ENCODE measurements around the gene ERCC6L2. TPM values are rescaled to one million over a fixed set of nuclear protein-coding genes. Genes with fewer than 3 reads are reported as not detected.
A peak's percentile ranks its signal among the peaks of the same experiment; 100 is the strongest.

ERCC6L2 gene
- polyA plus RNA-seq, 4 donors = 4.9 to 27.5 (median 9.3) TPM

DNA sequence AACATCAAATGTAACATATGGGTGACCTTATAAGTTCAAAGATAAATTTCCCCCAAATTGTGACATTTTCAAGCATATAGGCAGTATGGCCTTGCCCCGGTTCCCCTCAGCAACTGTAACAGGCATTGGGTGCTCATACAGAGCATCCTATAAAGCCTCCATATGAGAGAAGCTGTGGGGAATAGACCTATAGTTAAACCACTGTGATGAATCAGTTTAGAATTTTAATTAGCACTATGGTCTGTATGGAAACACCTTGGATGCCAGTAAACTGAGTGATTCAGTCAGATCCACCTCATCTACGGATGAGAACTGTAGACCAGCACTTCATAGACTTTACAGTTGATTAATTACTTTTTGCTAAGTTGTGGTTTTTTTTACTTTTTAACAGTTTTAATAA, 79.4 kb downstream of the ERCC6L2 start:
- H3K36me3 ChIP-seq (ENCODE audit: control insufficient read depth in 3 of 3, insufficient read depth in 2 of 3, low read depth in 1 of 3, low read length in 3 of 3) = peaks cover 3 to 4% (median 3%) of the 10 kb centered on the region in 3 donors
- H3K27me3 ChIP-seq (ENCODE audit: control insufficient read depth in 3 of 3, insufficient read depth in 3 of 3, low read length in 3 of 3) = no peaks in the 10 kb centered on the region
- H3K9me3 ChIP-seq (ENCODE audit: control insufficient read depth in 2 of 2, insufficient read depth in 1 of 2, low read depth in 1 of 2, low read length in 1 of 2) = peaks cover 0 to 8% of the 10 kb centered on the region in 2 donors
- H3K4me3 ChIP-seq (ENCODE audit: low read depth in 1 of 3, low read length in 3 of 3) = no peak overlapping the region
- no peaks in the 10 kb centered on the region for H3K4me1 ChIP-seq (ENCODE audit: control insufficient read depth in 3 of 3, insufficient read depth in 2 of 3, low read depth in 1 of 3, low read length in 2 of 3)
- no peak overlapping the region for H3K27ac ChIP-seq (ENCODE audit: low read depth in 1 of 3, low read length in 2 of 3)
- WGBS, 3 donors = 82 to 94% (median 85%) methylated on average over 2 of the region's 2 CpGs
- DNase-seq = no peak
- no peak for FAIRE-seq

DNA sequence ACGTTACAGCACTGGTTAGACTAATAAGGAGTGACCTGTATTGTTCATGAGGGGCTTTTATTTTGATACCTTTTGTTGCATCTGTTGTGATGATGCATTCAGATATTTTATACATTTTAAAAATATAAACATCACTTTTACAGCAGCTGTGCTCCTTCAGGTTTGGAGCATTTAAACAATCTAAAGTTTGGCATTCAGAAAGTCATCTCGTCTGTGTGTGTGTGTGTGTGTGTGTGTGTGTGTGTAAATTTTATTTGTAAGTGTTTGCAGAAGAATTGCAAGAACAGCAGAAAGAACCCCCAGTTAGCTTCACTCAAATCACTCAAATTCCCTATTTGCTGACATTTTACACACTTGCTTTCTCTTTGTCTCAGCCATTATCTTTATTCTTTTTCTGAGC, 87.4 kb downstream of the ERCC6L2 start:
- peaks cover 0 to 4% (median 2%) of the 10 kb centered on the region in 3 donors for H3K36me3 ChIP-seq (ENCODE audit: control insufficient read depth in 3 of 3, insufficient read depth in 2 of 3, low read depth in 1 of 3, low read length in 3 of 3)
- WGBS, 3 donors = 66 to 75% (median 66%) methylated on average over 2 of the region's 2 CpGs
- H3K9me3 ChIP-seq (ENCODE audit: control insufficient read depth in 2 of 2, insufficient read depth in 1 of 2, low read depth in 1 of 2, low read length in 1 of 2) = no peaks in the 10 kb centered on the region
- H3K27me3 ChIP-seq (ENCODE audit: control insufficient read depth in 3 of 3, insufficient read depth in 3 of 3, low read length in 3 of 3) = no peaks in the 10 kb centered on the region
- DNase-seq (no peak), FAIRE-seq (no peak)
- H3K27ac ChIP-seq (ENCODE audit: low read depth in 1 of 3, low read length in 2 of 3) = no peak overlapping the region
- no peak overlapping the region for H3K4me3 ChIP-seq (ENCODE audit: low read depth in 1 of 3, low read length in 3 of 3)
- no peaks in the 10 kb centered on the region for H3K4me1 ChIP-seq (ENCODE audit: control insufficient read depth in 3 of 3, insufficient read depth in 2 of 3, low read depth in 1 of 3, low read length in 2 of 3)

DNA sequence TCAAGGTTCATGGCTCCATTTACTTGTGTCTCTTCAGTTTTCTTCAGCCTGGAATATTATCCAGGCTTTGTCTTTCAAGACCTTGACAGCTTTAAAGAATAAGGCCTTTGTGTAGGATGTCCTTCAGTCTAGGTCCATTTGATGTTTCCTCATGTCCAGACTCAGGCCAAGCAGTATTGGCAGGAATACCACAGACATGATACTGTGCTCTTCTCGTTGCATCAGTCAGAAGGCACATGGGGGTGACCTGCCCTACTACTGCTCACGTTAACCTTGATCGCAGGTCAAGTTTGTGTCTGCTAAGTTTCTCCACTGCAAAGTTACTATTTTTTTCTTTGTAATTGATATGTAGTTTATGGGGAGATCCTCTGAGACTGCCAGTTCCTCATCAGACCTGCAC, 88.2 kb downstream of the ERCC6L2 start:
- Histone ChIP-seq H3K9me3 (ENCODE audit: control insufficient read depth in 2 of 2, insufficient read depth in 1 of 2, low read depth in 1 of 2, low read length in 1 of 2) (no peaks in the 10 kb centered on the region), H3K27ac (ENCODE audit: low read depth in 1 of 3, low read length in 2 of 3) (no peak overlapping the region), H3K36me3 (ENCODE audit: control insufficient read depth in 3 of 3, insufficient read depth in 2 of 3, low read depth in 1 of 3, low read length in 3 of 3) (peaks cover 0 to 4% (median 2%) of the 10 kb centered on the region in 3 donors), H3K27me3 (ENCODE audit: control insufficient read depth in 3 of 3, insufficient read depth in 3 of 3, low read length in 3 of 3) (no peaks in the 10 kb centered on the region), H3K4me1 (ENCODE audit: control insufficient read depth in 3 of 3, insufficient read depth in 2 of 3, low read depth in 1 of 3, low read length in 2 of 3) (no peaks in the 10 kb centered on the region), H3K4me3 (ENCODE audit: low read depth in 1 of 3, low read length in 3 of 3) (no peak overlapping the region)
- DNase-seq (no peak), FAIRE-seq (no peak)
- 93 to 97% (median 97%) methylated on average over 3 of the region's 3 CpGs for WGBS, 3 donors

DNA sequence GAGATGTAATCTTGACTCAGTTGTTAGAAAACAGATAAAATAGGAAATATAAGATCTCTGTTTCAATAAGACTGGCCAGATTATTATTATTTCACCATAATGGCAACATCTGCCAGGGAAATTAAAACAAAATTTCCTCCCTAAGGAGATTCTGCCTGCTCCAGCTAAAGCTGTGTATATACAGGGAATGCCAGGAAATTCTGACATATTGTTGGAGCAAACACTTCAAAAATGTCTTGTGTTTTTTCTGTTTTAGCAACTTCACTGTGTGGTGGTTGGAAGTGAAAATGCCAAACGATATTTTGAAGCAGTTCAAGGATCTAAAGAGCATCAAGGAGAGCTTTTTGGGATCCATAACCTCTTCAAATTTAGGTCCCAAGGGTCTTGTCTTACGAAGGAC, 90.8 kb downstream of the ERCC6L2 start:
- DNase-seq (no peak), FAIRE-seq (no peak)
- 64 to 87% (median 81%) methylated on average over 2 of the region's 2 CpGs for WGBS, 3 donors
- peaks cover 0 to 2% (median 1%) of the 10 kb centered on the region in 3 donors for H3K36me3 ChIP-seq (ENCODE audit: control insufficient read depth in 3 of 3, insufficient read depth in 2 of 3, low read depth in 1 of 3, low read length in 3 of 3)
- no peaks in the 10 kb centered on the region for H3K4me1 ChIP-seq (ENCODE audit: control insufficient read depth in 3 of 3, insufficient read depth in 2 of 3, low read depth in 1 of 3, low read length in 2 of 3)
- no peaks in the 10 kb centered on the region for H3K9me3 ChIP-seq (ENCODE audit: control insufficient read depth in 2 of 2, insufficient read depth in 1 of 2, low read depth in 1 of 2, low read length in 1 of 2)
- H3K27me3 ChIP-seq (ENCODE audit: control insufficient read depth in 3 of 3, insufficient read depth in 3 of 3, low read length in 3 of 3) = no peaks in the 10 kb centered on the region
- no peak overlapping the region for H3K4me3 ChIP-seq (ENCODE audit: low read depth in 1 of 3, low read length in 3 of 3)
- no peak overlapping the region for H3K27ac ChIP-seq (ENCODE audit: low read depth in 1 of 3, low read length in 2 of 3)

DNA sequence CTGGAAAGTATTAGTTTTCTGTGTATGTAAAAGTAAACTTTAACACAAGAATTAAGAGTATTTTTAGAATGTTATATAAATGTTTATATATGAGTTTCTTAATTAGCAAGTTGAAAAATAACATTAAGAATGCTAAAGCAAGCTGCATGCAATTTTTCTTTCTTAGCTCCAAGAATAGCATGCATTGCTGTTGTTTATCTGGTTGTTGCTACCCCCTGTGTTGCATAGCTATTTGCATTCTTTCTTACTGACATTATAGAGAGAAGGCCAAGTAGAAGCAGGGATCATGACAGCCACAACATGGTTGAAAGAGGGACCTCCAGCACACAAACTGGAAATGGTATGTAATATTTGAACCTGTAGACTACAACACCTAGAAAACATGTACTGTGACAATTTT, 94.8 kb downstream of the ERCC6L2 start:
- H3K4me1 ChIP-seq (ENCODE audit: control insufficient read depth in 3 of 3, insufficient read depth in 2 of 3, low read depth in 1 of 3, low read length in 2 of 3) = no peaks in the 10 kb centered on the region
- no peak for DNase-seq
- no peak overlapping the region for H3K4me3 ChIP-seq (ENCODE audit: low read depth in 1 of 3, low read length in 3 of 3)
- no peaks in the 10 kb centered on the region for H3K27me3 ChIP-seq (ENCODE audit: control insufficient read depth in 3 of 3, insufficient read depth in 3 of 3, low read length in 3 of 3)
- FAIRE-seq = no peak
- no peaks in the 10 kb centered on the region for H3K9me3 ChIP-seq (ENCODE audit: control insufficient read depth in 2 of 2, insufficient read depth in 1 of 2, low read depth in 1 of 2, low read length in 1 of 2)
- peaks cover 0 to 7% (median 6%) of the 10 kb centered on the region in 3 donors for H3K36me3 ChIP-seq (ENCODE audit: control insufficient read depth in 3 of 3, insufficient read depth in 2 of 3, low read depth in 1 of 3, low read length in 3 of 3)
- H3K27ac ChIP-seq (ENCODE audit: low read depth in 1 of 3, low read length in 2 of 3) = no peak overlapping the region

DNA sequence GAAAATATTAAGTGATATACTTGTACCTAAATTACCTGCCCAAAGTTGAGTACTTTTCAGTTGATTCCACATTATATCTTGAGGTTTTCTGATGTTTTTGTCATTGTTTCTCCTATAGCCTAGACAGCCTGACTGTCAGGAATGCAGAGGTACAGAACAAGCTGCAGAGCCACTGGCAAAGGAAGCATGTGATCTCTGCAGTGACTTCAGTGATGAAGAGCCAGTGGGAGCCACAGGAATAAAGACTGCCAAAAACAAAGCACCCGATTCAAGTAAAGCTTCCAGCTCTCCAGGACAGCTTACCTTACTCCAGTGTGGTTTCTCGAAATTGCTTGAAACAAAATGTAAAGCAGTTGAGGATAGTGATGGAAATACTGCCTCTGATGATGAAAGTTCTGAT, 96.3 kb downstream of the ERCC6L2 start:
- Histone ChIP-seq H3K27ac (ENCODE audit: low read depth in 1 of 3, low read length in 2 of 3) (peak overlapping the region in 1 of 3 donors; percentile 31), H3K27me3 (ENCODE audit: control insufficient read depth in 3 of 3, insufficient read depth in 3 of 3, low read length in 3 of 3) (no peaks in the 10 kb centered on the region), H3K9me3 (ENCODE audit: control insufficient read depth in 2 of 2, insufficient read depth in 1 of 2, low read depth in 1 of 2, low read length in 1 of 2) (no peaks in the 10 kb centered on the region), H3K4me1 (ENCODE audit: control insufficient read depth in 3 of 3, insufficient read depth in 2 of 3, low read depth in 1 of 3, low read length in 2 of 3) (no peaks in the 10 kb centered on the region), H3K36me3 (ENCODE audit: control insufficient read depth in 3 of 3, insufficient read depth in 2 of 3, low read depth in 1 of 3, low read length in 3 of 3) (peaks cover 0 to 7% (median 7%) of the 10 kb centered on the region in 3 donors), H3K4me3 (ENCODE audit: low read depth in 1 of 3, low read length in 3 of 3) (no peak overlapping the region)
- WGBS, 3 donors = 82 to 94% (median 92%) methylated on average over 2 of the region's 2 CpGs
- FAIRE-seq (no peak), DNase-seq (no peak)

DNA sequence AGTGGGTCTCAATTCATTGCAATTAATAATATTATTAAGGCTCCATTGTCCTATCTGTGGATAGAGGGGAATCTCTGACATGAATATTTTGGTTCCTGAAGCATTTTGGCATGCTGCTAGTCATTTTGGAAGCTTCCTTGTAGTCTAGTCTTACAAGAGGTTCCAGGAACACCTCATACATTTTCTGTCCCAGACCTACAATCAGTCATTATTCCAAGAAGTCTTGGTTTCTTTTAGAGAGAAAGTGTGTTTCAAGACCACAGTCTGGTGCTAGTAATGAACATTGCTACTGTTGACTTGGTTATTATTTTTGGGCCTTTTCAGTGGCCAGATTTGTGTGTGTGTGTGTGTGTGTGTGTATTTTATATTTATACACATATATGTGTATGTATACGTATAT, 98.9 kb downstream of the ERCC6L2 start:
- FAIRE-seq (no peak), DNase-seq (no peak)
- Histone ChIP-seq H3K4me3 (ENCODE audit: low read depth in 1 of 3, low read length in 3 of 3) (no peak overlapping the region), H3K27me3 (ENCODE audit: control insufficient read depth in 3 of 3, insufficient read depth in 3 of 3, low read length in 3 of 3) (no peaks in the 10 kb centered on the region), H3K36me3 (ENCODE audit: control insufficient read depth in 3 of 3, insufficient read depth in 2 of 3, low read depth in 1 of 3, low read length in 3 of 3) (peaks cover 0 to 9% (median 5%) of the 10 kb centered on the region in 3 donors), H3K27ac (ENCODE audit: low read depth in 1 of 3, low read length in 2 of 3) (no peak overlapping the region), H3K9me3 (ENCODE audit: control insufficient read depth in 2 of 2, insufficient read depth in 1 of 2, low read depth in 1 of 2, low read length in 1 of 2) (no peaks in the 10 kb centered on the region), H3K4me1 (ENCODE audit: control insufficient read depth in 3 of 3, insufficient read depth in 2 of 3, low read depth in 1 of 3, low read length in 2 of 3) (no peaks in the 10 kb centered on the region)
- 94 to 100% (median 100%) methylated on average over 1 of the region's 1 CpG for WGBS, 3 donors

DNA sequence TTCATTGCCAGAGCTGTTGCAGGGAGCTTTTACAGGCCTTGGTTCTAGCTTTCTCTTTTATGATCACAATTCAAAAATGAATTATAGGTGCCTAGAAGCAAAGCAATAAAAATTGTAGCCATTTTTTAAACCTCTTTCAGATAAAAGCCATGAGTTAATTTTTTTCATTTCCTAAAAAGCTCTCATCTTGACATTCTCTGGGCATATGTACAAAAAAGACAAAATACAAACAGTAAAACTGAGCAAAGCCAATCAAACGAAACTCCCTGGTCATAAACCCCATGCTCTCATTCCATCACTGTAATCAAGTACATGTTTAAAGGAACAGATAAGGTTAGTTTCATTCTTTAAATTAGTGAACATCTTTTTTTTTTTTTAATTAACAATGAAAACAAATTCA, 101.9 kb downstream of the ERCC6L2 start:
- Histone ChIP-seq H3K27ac (ENCODE audit: low read depth in 1 of 3, low read length in 2 of 3) (no peak overlapping the region), H3K9me3 (ENCODE audit: control insufficient read depth in 2 of 2, insufficient read depth in 1 of 2, low read depth in 1 of 2, low read length in 1 of 2) (no peaks in the 10 kb centered on the region), H3K4me3 (ENCODE audit: low read depth in 1 of 3, low read length in 3 of 3) (no peak overlapping the region), H3K4me1 (ENCODE audit: control insufficient read depth in 3 of 3, insufficient read depth in 2 of 3, low read depth in 1 of 3, low read length in 2 of 3) (no peaks in the 10 kb centered on the region), H3K27me3 (ENCODE audit: control insufficient read depth in 3 of 3, insufficient read depth in 3 of 3, low read length in 3 of 3) (no peaks in the 10 kb centered on the region), H3K36me3 (ENCODE audit: control insufficient read depth in 3 of 3, insufficient read depth in 2 of 3, low read depth in 1 of 3, low read length in 3 of 3) (peaks cover 0 to 7% (median 3%) of the 10 kb centered on the region in 3 donors)
- DNase-seq (no peak), FAIRE-seq (no peak)
- WGBS, 3 donors = 41 to 51% (median 50%) methylated on average over 1 of the region's 1 CpG

DNA sequence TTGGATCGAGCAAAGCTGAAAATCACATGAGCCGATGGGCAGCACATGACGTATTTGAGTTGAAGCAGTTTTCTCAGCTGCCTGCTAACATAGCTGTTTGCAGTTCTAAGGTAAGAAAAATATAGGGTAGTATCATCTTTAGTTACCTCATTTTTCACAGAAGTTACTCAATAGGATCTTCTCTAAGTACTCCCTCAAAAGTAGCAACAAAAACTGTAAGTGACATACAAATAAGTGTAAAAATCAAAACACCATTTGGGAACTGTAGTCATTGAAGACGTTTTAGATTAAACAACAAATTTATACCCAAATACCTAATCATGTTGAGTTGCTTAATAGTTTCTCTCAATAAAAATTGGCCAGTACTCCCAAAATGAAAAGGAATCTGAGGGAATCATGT, 102.6 kb downstream of the ERCC6L2 start:
- Histone ChIP-seq H3K36me3 (ENCODE audit: control insufficient read depth in 3 of 3, insufficient read depth in 2 of 3, low read depth in 1 of 3, low read length in 3 of 3) (peaks cover 0 to 7% (median under 1%) of the 10 kb centered on the region in 3 donors), H3K4me3 (ENCODE audit: low read depth in 1 of 3, low read length in 3 of 3) (no peak overlapping the region), H3K27me3 (ENCODE audit: control insufficient read depth in 3 of 3, insufficient read depth in 3 of 3, low read length in 3 of 3) (no peaks in the 10 kb centered on the region), H3K9me3 (ENCODE audit: control insufficient read depth in 2 of 2, insufficient read depth in 1 of 2, low read depth in 1 of 2, low read length in 1 of 2) (no peaks in the 10 kb centered on the region), H3K27ac (ENCODE audit: low read depth in 1 of 3, low read length in 2 of 3) (no peak overlapping the region), H3K4me1 (ENCODE audit: control insufficient read depth in 3 of 3, insufficient read depth in 2 of 3, low read depth in 1 of 3, low read length in 2 of 3) (no peaks in the 10 kb centered on the region)
- DNase-seq = no peak
- WGBS, 3 donors = 91 to 94% (median 92%) methylated on average over 4 of the region's 4 CpGs
- no peak for FAIRE-seq
